Body of pancreas (tissue), 4 donors: ENCODE results near the gene KCNAB1.

Source experiments
- CTCF ChIP-seq, 7 experiments: fragments of 450-650 bp in 4 of 7; fragments of 200-600 bp in 3 of 7; sonication (generic) in 3 of 7; IDR thresholded peaks; one replicate each; pipeline ENCODE4 v1.5.1; 2016 to 2019; ENCODE audit warnings: antibody characterized with exemption in 7 of 7
- POLR2A ChIP-seq, 3 donors: fragments of 450-650 bp; IDR thresholded peaks; one replicate each; pipeline ENCODE4 v1.6.1; 2016; ENCODE audit warnings: antibody characterized with exemption in 3 of 3, mild to moderate bottlenecking in 2 of 3

GRCh38 chr3:156094391-156094790 is 26.0 kb upstream of the KCNAB1 start:
- TF ChIP-seq POLR2A (IDR thresholded peaks at IDR 0.05) (no peak), CTCF (IDR thresholded peaks at IDR 0.05) (no peak)
